ENCODE data around the gene HDAC4.

The HDAC4 gene

GRCh38 chr2:239345251-239345650 lies 55.6 kb downstream of the HDAC4 start:
- no peak for DNase-seq

DNA sequence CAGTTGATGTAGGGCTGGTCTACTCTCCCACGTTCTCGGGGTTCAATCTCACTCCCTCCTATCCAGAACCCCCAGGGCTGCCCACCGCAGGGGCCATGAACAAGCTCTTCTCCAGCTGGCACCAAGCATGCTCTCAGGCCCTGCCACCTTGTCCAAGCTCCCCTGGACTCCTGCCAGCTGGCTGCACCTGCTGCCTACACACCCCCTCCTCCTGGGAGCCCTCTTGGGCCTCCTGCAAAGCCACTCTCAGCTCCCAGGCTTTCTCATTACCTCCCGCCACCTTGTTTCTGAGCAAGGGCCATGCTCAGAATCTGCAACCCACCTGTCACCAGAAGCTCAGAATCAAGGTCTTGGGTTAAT lies 56.0 kb downstream of the HDAC4 start:
- DNase-seq, result no peak

GRCh38 chr2:239343946-239344856 lies 56.6 kb downstream of the HDAC4 start:
- no peak for DNase-seq

DNA sequence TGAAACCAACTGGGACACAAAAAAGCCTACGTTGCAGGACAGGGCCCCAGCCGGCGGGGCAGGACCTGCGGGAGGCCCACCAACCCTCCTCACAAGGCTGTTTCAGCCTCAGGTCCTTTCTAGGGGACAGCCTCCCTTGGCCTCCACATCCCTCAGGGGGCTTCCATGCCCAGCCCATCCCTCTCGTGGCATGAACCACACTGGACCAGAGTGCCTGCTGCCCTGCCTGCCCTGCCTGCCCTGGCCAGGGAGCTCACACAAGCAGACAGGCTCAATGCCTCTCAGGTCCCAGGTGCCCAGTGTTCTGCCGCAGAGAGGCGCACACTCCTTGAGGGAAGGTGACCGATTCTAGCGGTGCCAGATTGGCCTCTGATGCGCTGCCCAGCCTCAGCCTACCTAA lies 57.4 kb downstream of the HDAC4 start:
- DNase-seq, result no peak

DNA sequence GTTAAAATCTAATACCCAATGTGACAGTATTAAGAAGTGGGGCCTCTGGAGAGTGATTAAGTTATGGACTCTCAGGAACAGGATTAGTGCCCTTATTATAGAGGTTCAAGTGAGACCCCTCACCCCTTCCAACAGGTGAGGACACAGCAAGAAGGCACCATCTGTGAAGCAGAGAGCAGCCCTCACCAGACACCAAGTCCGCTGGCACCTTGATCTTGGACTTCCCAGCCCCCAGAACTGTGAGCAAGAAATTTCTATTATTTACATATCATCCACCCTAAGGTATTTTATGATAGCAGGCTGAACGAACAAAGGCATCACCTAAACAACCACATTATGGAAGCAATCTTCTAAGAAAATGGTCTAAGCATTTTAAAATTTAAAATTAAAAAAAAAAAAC lies 59.0 kb downstream of the HDAC4 start:
- DNase-seq, result no peak

DNA sequence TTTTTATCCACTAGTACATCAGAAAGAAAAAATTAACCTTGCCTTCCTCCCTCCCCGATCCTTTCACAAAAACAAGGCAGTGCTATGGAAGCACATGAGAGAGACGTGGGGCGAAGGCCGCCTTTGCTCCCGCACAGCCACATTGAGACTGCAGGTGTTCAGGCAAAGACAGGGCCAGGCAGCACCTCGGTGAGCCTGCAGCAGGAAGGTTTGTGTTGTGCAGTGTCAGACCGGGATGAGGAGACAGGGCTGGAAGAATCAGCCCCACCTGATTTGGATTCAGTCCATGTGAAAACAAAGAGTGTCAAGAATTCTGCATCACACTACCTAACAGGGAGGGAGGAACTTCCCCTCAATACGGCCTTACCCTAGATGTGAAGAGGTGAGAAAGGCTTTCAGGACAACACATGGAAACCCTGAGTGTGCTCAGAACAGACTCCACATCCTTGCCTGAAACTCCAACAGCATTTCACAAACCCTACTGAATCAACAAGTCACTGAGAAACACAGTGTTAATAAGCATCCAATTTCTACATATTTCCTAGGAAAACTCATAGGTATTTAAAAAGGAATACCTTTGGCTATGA lies 59.6 kb downstream of the HDAC4 start:
- no peak for DNase-seq

DNA sequence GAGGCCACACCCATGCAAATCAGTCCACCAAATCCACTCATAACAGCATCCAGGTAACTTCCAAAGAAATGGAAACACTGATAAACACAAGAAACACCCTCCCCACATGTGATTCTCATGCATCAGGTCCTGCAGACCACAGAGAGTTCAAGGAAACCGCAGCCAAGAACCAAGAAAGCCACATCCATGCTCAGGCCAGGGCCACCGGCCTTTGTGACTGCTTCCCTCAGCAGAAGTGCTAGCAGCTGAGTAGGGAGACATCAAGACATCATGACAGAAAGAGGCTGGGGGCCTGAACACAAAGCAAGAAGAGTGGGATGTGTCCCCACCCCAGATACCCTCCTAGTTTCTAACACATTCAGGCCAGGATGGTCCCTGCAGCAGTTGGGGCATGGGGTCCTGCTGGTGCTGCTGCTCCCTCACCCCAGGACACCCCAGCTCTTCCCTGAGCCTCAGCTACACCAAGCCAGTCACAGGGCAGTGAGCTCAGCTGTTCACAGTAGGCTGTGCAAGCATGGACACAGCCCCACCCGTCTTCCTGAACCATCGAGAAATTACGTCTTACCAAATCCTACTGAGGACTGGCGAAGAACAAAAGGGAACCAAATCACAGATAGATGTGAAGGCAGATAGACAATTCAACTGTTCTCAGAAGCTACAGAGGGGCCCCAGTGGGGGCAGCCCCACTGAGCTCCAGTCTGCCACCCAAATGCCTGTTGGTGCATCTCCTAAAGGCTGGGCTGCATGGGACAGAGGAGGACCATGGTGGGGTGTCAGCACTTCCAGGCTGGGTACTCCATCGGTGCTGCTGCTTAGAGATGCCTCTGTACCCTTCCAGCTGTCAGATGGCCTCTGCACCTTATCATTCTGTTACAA lies 60.9 kb downstream of the HDAC4 start:
- DNase-seq, result no peak

GRCh38 chr2:239339241-239339640 lies 61.6 kb downstream of the HDAC4 start:
- no peak for DNase-seq

DNA sequence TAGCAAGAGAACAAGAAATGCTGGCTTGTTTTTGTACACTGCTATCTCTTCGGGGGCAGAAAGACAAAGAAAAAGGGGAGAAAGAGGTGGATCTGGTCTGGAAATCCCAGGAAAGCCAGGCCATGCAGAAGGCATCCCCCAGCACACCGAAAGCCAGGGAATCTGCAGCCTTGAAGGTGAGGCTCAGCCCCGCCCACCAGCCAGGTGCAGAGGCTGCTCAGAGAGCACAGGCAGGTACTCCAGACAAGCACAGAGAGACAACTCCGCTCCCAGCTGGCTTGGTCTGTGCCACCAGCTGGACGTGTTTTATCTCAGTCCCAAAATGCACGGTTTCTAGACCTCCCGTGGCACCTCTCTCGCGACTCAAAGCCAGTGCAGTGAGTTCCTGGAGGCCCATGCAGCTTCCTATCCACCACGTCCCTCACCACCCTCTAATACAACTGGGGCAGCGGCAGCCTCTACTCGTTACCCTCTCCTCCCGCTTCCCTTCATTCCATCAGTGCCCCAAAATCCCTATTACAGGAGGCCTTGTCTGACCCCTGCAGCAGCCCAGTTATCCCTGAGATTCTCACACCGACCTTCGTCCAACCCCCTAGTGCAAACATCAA lies 62.8 kb downstream of the HDAC4 start:
- DNase-seq, result no peak

DNA sequence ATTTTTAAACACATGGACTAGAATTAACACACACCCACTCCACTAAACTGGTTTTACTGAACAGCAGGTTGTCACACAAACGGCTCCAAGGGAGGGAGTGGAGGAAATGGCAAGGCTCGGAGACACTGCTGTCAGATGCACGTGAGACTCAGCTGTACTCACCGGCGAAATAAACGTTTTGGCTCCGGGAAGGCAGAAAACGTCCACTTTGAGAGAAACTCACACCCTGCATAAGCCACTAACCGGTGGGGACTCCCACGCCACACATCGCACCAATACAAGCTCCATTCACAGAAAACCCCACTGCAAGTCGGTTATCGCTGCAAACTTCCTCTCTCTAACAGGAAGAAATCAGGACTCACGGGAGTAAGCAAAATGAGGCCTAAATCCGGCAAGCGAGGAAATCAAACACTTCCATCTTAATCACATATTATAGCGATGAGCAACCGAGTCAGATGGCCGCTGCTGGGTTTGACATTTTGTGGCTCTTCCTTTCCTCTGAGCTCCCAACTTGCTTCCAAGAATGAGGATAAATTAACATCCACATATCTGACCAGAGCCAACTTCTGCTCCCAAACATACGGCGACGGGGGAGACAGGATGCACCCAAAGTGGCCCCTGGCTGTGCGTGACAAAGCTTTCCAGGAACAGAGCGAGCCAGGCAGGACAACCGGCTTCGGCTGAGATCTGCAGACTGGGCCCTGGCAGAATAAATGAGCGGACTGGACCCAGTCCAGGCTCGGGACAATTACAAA lies 63.5 kb downstream of the HDAC4 start:
- no peak for DNase-seq

- no peak for DNase-seq
These were observed 69.3 kb downstream of the HDAC4 start for GRCh38 chr2:239331560-239331959.

GRCh38 chr2:239330836-239331235 lies 70.0 kb downstream of the HDAC4 start:
- no peak for DNase-seq

GRCh38 chr2:239329972-239330572 lies 70.7 kb downstream of the HDAC4 start:
- no peak for DNase-seq

DNA sequence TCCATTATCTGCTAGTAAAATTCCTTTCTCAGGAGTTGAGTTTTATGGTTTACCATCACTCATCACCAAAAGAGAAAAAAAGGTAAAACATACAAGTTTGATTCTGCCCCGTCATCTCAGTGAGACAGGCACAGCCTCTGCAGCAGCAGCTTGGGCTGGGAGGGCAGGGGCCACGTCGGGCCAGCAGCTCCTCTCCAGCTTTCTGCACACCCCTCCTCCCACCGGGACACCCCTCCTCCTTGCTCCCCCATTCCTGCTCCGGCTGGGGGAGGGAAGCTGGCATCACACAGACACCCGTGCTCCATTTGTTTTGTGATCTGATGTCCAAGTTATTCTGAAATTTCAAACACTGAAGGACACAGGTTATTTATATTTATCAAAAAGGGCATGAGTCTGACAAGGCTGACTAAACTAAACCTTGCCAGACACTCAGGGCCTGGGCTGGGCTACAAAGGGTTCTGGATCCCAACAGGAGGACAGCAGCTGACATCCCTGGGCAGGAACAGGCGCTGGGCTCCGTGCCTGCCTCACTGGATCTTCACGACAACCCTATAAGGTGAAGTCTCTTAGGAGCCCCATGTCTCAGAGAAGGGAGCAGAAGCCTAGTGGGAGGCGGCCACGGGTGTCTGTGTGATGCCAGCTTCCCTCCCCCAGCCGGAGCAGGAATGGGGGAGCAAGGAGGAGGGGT lies 71.4 kb downstream of the HDAC4 start:
- no peak for DNase-seq

DNA sequence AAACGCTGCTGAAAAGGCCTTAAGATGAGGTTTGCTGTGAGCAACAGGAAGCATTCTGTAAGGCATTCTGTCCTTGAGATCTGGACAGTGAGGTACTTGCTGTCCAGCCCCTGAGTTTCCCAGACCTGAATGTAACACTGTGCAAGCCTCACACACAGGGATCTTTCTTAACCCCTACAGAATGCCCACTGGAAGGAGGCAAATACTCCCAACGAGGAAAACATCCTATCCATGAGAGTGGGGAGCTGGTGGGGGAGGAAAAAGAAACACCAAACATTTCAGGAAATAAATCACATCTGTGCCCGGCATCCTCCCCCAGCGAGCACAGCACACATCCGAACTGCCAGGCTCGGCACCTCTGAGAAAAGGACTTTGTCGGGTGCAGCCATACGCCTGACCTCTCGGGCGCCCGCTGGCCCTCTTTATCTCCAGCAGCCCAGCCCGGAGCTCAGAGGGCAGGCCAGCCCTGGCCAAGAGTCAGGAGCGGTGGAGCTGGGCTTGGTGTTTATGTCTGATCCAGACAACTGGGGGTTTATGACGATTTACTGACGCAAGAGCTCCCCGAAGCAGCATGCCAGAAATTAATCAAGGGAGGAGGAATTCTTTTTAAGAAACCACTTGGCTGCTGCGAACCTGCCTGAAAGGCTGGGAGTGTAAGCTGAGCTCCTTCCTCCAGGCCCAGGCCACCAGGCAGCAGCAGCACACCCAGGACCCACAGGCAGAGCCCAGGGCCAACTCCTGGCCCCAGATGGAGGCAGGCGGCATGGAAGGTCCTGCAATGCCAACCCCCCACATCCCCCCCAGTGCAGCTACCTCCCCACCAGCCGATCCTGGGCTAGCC lies 72.2 kb downstream of the HDAC4 start:
- DNase-seq, result no peak

GRCh38 chr2:239327536-239328350 lies 73.1 kb downstream of the HDAC4 start:
- DNase-seq, result no peak

DNA sequence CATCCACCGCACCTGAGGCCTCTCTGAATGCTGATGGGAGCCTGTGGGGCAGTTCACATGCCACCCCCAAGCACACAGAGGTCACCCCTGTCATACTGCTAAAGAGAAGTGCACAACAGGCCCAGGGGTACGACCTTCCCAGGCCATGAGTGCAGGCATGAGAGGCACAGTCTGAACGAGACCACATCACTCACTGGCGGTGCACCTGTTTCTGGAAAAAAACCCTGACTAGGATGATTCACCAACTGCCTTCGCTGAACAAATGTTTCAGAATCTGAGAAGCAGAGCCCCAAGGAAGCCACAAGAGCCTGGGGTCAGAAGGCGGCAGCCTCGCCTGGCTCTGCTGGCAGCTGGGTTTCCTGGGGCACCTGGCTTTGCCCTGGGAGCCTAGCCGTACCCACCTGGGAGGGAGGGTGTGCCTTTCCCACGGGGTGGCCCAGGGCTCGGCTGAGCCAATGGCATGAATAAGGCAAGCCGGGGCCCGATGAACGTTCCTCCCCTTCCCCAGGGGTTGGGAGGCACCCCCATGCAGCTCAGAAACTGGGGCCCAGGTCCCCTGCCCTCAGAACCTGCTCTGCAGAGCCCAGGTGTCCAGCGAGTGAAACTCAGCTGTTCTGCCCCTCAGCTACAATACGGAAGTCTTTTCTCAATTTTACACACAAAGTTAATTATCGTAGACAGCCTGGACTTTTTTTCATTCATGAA lies 73.8 kb downstream of the HDAC4 start:
- DNase-seq, result peak; percentile 79

GRCh38 chr2:239324456-239324855 lies 76.4 kb downstream of the HDAC4 start:
- no peak for DNase-seq

GRCh38 chr2:239323447-239323846 lies 77.4 kb downstream of the HDAC4 start:
- no peak for DNase-seq
